Activated CD4-positive, alpha-beta T cell treated with anti-CD3 and anti-CD28 coated beads for 1 hour (primary cell): ENCODE results near the gene TFDP1.
"Not testable (repeated sequence)": the region's sequence is repeated elsewhere in the genome, so short reads cannot be mapped to it uniquely, and the experiment has no call there.

ENCODE experiments used
- DNase-seq: peaks from one replicate; pipeline ENCODE4 v3.0.0-alpha.2; 2020

Gene TFDP1

DNA sequence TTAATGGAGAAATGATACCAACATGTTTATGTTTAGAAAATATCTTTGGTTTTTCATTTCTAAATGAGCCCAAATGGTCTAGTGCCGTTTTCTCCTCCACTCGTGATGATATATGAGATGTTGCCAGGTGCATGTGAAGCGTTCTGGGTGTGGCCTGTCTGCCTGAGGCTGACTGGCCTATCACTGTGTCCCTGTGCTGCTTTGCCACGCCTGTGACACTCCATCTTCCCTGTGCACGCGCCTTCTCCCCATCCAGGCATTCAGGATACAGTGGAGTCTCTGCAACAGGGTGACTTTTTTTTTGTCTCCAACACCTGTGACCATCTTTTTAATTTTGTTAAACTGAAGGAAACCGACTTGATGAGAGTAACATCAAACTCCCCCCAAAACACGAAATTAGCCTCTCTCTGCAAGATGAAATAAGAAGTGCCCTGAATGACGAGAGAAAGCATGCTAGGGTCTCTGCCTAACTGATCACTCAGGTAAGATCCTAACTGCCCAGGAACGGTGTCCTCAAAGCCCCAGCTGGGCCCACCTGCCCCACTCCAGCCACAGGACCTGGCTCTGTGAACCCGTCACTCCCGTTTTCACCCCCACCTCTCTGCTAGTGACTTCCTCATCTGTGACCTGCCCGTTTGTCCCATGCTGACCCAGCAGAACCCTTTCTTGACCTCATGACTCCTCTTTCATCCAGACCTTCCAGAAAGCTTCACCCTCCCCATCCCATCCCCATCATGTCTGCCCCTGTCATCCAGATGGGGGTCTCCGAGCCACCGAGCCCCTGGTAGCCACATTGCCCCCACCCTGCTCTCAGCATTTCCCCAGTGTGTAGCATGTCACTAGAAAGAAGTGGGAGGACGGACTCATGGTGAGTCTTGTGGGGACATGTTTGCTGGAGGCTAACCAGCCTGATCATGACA lies 33.2 kb upstream of the TFDP1 start:
- no peak for DNase-seq

DNA sequence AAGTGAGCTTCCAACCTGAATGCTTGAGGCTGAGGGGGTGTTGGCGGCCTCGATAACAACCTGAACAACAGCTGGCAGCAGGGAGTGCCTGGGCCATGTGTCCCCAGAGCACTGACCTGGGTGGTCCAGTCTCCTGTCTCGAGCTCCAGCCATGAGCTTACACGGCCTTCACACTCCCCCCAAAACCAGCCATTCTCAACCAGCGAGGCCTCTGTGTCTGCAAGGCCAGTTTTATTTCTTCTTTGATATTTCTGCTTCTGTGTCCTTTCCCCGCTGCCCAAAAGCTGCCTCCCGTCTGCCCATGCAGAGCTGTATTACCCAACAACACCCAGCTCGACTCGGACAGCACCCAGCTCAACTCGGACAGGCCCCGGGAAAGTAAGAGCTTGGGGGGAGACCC lies 32.5 kb upstream of the TFDP1 start:
- no peak for DNase-seq

GRCh38 chr13:113552786-113553434 lies 31.6 kb upstream of the TFDP1 start:
- DNase-seq = no peak

DNA sequence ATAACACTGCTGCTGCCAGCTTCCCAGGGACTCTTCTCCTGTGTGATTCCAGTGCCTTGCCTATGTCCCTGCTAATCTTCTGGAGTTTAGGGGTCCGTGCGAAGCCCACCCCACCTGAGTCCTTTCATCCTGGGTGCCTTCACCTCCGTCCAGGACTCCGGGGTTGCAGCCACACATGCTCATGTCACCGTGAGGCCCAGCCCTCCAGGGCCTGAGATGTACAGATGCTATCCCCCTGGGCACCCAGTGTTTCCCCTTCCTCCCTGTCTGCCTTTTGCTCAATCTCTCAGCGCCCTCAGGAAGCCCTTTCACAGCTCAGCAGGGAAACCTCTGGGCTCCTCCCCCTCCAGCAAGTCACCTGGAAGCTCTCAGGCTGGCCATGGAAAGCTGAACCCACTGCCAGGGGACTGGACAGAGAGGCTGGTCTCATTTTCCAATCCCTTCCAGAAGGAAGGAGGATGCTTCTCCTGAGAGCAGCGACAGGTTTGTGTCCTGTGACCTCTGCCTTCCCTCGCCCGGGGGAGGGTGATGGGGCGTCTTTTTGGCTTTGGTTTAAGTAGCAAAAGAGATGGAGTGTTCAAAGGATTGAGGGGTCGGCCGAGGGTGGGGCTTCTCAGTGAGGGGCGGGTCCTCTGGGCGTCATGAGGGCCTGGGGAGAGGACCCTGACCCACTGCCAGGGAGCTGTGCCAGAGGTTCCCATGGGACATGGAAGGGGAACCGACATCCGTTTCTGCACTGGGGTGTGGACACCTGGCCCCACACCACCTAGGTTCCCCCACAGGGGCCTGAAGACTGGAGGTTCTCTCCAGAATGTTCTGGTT lies 30.8 kb upstream of the TFDP1 start:
- DNase-seq = no peak

DNA sequence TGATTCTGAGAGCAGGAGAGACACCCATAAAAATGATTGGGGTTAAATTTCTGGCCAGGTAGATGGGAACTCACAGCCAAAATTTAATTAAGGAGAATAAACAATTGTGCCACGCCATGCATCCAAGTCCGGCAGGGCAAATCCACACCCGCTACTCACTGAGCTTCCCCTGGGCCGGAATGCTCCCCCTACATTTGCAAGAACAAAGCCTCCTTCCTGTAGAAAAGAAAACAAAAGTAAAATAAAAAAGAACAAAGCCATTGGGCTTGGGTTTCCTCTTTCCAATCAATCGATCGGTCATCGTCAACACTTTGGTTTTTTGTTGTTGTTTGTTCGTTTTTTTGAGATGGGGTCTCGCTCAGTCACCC lies 30.2 kb upstream of the TFDP1 start:
- DNase-seq = peak; percentile 2

DNA sequence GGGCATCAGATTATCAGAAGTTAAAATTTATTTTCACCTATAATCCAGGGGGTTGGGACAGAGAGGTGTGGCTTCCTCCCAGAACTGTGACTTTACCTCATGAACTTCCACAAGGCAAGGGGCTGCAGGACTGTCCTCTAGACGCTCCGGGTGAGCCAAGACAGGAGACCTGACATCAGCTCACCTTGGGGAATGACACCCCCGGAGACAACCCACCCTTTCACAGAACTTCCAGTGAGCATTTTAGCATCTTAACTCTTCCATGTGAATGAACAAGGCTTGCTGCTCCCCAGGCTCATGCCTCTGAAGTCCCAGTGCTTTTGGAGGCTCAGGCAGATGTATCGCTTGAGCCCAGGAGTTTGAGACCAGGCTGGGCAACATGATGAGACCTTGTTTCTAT lies 29.4 kb upstream of the TFDP1 start:
- DNase-seq = no peak

DNA sequence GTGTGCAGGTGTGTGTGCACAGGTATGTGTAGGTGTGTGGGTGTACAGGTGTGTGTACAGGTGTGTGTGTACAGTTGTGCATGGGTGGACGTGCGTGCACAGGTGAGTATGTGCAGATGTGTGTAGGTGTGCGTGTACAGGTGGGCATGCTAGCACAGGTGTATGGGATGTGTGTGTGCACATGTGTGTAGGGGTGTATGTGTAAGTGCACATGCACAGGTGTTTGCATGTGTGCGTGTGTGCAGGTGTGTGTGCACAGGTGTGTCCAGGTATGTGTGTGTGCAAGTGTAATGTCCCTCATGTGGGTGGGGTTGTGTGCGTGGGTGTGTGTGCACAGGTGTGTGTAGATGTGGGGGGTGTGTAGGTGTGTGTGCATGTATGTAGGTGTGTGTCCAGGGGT lies 27.5 kb upstream of the TFDP1 start:
- DNase-seq = no peak

DNA sequence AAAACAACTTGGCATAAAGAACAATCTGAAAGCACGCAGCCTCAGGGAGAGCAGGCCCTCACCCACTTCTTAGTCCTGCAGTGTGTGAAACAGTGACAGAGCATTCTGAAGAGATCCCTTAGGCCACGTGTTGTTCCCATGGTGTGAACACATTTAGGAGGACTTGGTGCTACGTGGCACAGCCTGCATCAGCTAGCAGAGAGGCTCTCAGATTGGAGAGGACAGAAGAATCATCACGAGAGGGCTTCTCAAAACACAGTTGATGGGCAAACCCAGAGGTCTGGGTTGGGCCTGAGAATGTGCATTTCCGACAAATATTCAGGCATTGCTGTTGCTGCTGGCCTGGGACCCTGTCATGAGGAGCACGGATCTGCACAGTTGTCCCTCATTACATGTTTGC lies 26.1 kb upstream of the TFDP1 start:
- no peak for DNase-seq

- DNase-seq = no peak
These were observed 25.5 kb upstream of the TFDP1 start for GRCh38 chr13:113559061-113559460.

- no peak for DNase-seq
These were observed 24.5 kb upstream of the TFDP1 start for GRCh38 chr13:113559901-113560644.

GRCh38 chr13:113560645-113561416 lies 23.7 kb upstream of the TFDP1 start:
- no peak for DNase-seq

DNA sequence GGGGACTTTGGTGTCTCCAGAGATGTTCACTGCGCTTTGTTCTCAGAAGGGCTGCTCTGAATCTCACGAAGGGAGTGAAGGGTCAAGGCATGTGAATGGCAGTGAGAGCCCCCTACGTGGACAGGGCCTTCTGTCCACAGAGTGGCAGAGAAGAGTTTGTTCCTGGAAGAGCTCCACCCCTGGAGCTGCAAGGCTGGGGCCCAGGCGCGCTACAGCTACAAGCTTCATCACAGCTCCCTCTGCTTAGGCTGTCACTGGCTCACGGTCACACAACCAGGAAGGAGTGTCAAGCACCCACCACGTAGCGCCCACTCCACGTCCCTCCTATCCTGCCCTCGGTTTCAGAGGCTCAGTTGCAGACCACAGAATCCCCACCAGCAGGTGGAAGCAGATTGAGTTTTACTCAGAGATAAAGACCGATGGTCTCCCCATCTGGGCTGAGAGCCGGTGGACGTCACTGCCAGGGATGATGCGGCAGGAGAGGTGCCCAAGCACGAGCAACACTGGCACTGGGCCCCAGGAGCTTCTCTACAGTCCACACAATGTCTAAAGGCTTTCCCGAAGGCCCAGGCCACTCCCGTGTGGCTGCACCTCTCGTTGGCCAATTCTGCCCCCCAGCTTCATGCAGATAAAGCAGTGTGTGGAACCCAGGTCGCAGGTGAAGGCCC lies 23.0 kb upstream of the TFDP1 start:
- no peak for DNase-seq

GRCh38 chr13:113562085-113562749 lies 22.3 kb upstream of the TFDP1 start:
- no peak for DNase-seq

GRCh38 chr13:113562844-113563243 lies 21.7 kb upstream of the TFDP1 start:
- DNase-seq = no peak

- not testable (repeated sequence) for DNase-seq
These were observed 21.0 kb upstream of the TFDP1 start for GRCh38 chr13:113563511-113563910.

- no peak for DNase-seq
These were observed 20.1 kb upstream of the TFDP1 start for GRCh38 chr13:113564331-113565023.

DNA sequence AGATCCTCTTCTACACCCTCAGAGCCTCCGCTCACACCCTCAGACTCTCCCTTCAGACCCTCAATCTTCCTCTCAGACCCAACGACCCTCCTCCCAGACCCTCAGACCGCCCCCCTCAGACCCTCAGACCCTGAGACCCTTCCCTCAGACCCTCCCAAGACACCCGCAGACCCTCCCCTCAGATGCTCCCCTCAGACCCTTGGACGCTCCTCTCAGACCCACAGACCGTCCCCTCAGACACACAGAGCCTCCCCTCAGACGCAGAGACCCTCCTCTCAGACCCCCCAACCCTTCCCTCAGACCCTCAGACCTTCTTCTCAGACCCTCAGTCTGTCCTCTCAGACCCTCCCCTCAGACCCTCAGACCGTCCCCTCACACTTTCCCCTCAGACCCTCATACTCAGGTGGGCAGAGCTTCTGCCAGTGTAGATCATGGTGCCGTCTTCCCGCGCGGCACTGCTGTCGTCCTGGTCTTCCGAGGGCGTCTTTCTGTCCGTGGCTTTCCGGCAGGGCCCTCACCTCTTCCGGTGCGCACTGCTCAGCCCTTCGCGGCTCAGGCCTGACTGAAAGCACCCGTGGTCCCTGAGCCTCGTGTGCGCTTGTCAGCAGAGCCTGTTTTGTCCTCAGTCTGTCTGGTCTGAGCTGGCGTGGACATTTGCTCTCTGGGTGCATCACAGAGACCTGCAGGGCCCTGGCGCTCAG lies 18.9 kb upstream of the TFDP1 start:
- no peak for DNase-seq

DNA sequence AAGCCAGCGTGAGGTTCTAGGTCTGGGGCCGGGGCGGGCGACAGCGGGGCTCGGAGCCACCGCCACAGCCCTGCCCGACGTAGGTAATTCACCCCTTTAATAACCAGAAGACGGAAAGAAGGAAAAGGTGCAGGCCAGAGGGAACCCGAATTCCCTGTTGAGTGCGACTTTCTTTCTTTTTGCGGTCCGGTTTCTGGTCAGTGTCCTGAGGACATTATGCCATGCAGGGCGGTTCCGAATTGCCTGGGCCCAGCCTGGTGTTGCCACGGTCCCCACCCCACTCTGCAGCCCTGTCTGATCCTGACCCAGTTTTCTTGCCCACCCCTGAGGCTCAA lies 18.4 kb upstream of the TFDP1 start:
- DNase-seq = no peak

GRCh38 chr13:113567681-113568080 lies 16.9 kb upstream of the TFDP1 start:
- no peak for DNase-seq

DNA sequence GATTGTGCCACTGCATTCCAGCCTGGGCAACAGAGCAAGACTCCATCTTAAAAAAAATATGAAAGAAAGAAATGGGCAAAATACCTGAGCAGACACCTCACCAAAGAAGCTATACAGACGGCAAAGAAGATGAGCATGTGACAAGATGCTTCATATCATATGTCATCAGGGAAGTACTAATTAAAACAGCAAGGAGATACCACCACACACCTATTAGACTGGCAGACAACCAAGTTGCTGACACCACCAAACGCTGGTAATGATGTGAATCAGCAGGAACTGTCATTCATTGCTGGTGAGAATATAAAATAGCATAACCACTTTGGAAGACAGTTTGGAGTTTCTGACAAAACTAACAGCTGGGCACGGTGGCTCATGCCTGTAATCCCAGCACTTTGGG lies 11.5 kb upstream of the TFDP1 start:
- no peak for DNase-seq
